Measurements from ENCODE around the gene CDK11A. TPM values are rescaled to one million over a fixed set of nuclear protein-coding genes. Genes with fewer than 3 reads are reported as not detected.

CDK11A gene
- total and polyA plus RNA-seq, 2 of the 8 experiments (the other 6 are each of a cell fraction or from before 2014, with no cell fraction given) = 15.0 to 45.6 TPM

- WGBS, 2 experiments (ENCODE audit: extremely low coverage in 1 of 2, insufficient coverage in 1 of 2, insufficient read length in 1 of 2, insufficient replicate concordance in 2 of 2, low coverage in 1 of 2, low lambda C conversion rate in 2 of 2, missing lambda C conversion rate in 1 of 2) = 95% methylated on average over 46 of the region's 49 CpGs; no CpG with 5 or more reads in 1 of the 2 experiments
- no peak for FAIRE-seq
- Histone ChIP-seq H4K20me1 (replicated peaks in 1 of 2; ENCODE audit: control insufficient read depth in 1 of 2, insufficient read depth in 2 of 2, low read length in 2 of 2) (peaks cover 10 to 22% of the 10 kb centered on the region in 2 experiments), H3K4ac (replicated peaks; ENCODE audit: insufficient read length, low read depth, low read length) (no peak overlapping the region), H2AFZ (ENCODE audit: low read length) (no peak overlapping the region), H3K23me2 (ENCODE audit: low read depth, low read length) (no peaks in the 10 kb centered on the region), H3K18ac (ENCODE audit: extremely low read depth, low read length) (no peak overlapping the region), H2BK15ac (ENCODE audit: low read length) (no peak overlapping the region), H3K36me3 (ENCODE audit: control insufficient read depth in 2 of 4, insufficient read depth in 4 of 4, low read length in 3 of 4) (peaks cover 7 to 48% (median 35%) of the 10 kb centered on the region in 4 experiments), H3K27ac (ENCODE audit: low read depth, low read length) (no peak overlapping the region), H2BK5ac (ENCODE audit: low read depth, low read length) (no peak overlapping the region), H3K9me3 (ENCODE audit: insufficient read depth in 2 of 2, low read depth in 1 of 2, low read length in 1 of 2) (no peaks in the 10 kb centered on the region), H3K4me2 (ENCODE audit: insufficient read depth in 1 of 2, low read depth in 2 of 2, low read length in 2 of 2) (no peak overlapping the region), H4K91ac (replicated peaks; ENCODE audit: insufficient read length, low read length) (no peak overlapping the region), H3K4me3 (ENCODE audit: extremely low read depth in 1 of 4, insufficient read depth in 2 of 4, low read depth in 3 of 4, low read length in 4 of 4) (no peak overlapping the region), H3K56ac (replicated peaks; ENCODE audit: insufficient read length, low read depth, low read length) (no peak overlapping the region), H4K5ac (ENCODE audit: insufficient read length, low read depth, low read length) (no peak overlapping the region), H3K79me2 (ENCODE audit: control insufficient read depth in 1 of 2, insufficient read depth in 2 of 2, low read length in 2 of 2) (peaks cover 4 to 9% of the 10 kb centered on the region in 2 experiments; a peak in 2 of 4 replicates), H2BK12ac (ENCODE audit: low read depth, low read length) (no peak overlapping the region), H2BK20ac (ENCODE audit: low read length) (no peak overlapping the region), H3K14ac (ENCODE audit: insufficient read length) (no peak overlapping the region), H3K23ac (ENCODE audit: insufficient read length) (no peak overlapping the region), H3K27me3 (replicated peaks in 1 of 4; ENCODE audit: control insufficient read depth in 3 of 4, extremely low read depth in 1 of 4, insufficient read depth in 3 of 4, low read length in 3 of 4) (no peaks in the 10 kb centered on the region), H3K79me1 (ENCODE audit: low read depth, low read length) (peaks cover 5% of the 10 kb centered on the region), H3K9ac (replicated peaks in 1 of 4; ENCODE audit: extremely low read depth in 1 of 4, low read depth in 3 of 4, low read length in 3 of 4) (no peak overlapping the region), H3K4me1 (replicated peaks in 1 of 4; ENCODE audit: control insufficient read depth in 3 of 4, insufficient read depth in 4 of 4, low read length in 3 of 4) (no peaks in the 10 kb centered on the region), H2BK120ac (replicated peaks; ENCODE audit: low read depth, low read length) (no peak overlapping the region), H2AK5ac (ENCODE audit: low read depth, low read length) (no peak overlapping the region), H4K8ac (ENCODE audit: extremely low read depth, insufficient read depth, low read length) (no peak overlapping the region; the same call in 1 of the 2 replicates)
- TF ChIP-seq EP300 (IDR thresholded peaks at IDR 0.05; ENCODE audit: borderline replicate concordance in 1 of 2, low read depth in 2 of 2, low read length in 2 of 2) = no peak
- TF ChIP-seq ATF3 (IDR thresholded peaks at IDR 0.05; ENCODE audit: insufficient read depth, low read depth, low read length) = no peak
- POLR2A ChIA-PET (ENCODE audit: partially characterized antibody) = interaction anchor here (1.5 kb wide), 2 partner anchors 23 to 26 kb away, joined by 4 read pairs; no protein-coding TSS in a partner anchor
- no peak for DNase-seq (ENCODE audit: low read depth in 1 of 2, low spot score in 2 of 2)
- CTCF ChIA-PET (ENCODE audit: partially characterized antibody) = interaction anchor here (0.8 to 1.1 kb wide), 2 partner anchors 39 to 190 kb away, joined by 3 read pairs; no protein-coding TSS in a partner anchor
Observed at GRCh38 chr1:1754051-1754815, 30.1 kb upstream of the CDK11A start.
